C4-2B (cell line): Measurements from ENCODE around the gene ZNF536.

ENCODE experiments used
- ZFX ChIP-seq: fragments of 450-650 bp; IDR thresholded peaks from 2 replicates; pipeline ENCODE4 v1.6.1; 2017
- TF ChIP-seq, protein P1 (sequence below): fragments of 450-650 bp; conservative IDR thresholded peaks from 2 replicates; pipeline ENCODE4 v1.5.1; 2017; ENCODE audit warnings: mild to moderate bottlenecking

DNA sequence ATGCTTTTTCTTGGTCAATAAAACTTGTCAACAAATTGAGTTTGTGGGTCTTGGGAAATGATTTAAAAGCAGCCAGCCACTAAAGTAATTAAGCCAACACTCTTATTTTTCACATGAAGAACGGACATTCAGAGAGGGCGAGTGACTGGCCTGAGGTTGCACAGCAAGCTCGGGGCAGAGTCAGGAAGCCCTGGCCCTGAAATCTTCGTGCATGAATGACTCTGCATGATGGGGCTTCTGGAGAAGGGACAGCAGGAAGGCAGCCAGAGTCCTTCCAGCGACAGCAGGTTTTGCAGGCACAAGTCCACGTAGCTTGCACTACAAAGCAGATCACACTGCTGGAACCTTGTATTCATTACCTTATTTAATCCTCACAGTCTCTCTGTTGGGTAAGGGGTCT lies 232.5 kb downstream of the ZNF536 start:
- TF ChIP-seq, protein P1, sequence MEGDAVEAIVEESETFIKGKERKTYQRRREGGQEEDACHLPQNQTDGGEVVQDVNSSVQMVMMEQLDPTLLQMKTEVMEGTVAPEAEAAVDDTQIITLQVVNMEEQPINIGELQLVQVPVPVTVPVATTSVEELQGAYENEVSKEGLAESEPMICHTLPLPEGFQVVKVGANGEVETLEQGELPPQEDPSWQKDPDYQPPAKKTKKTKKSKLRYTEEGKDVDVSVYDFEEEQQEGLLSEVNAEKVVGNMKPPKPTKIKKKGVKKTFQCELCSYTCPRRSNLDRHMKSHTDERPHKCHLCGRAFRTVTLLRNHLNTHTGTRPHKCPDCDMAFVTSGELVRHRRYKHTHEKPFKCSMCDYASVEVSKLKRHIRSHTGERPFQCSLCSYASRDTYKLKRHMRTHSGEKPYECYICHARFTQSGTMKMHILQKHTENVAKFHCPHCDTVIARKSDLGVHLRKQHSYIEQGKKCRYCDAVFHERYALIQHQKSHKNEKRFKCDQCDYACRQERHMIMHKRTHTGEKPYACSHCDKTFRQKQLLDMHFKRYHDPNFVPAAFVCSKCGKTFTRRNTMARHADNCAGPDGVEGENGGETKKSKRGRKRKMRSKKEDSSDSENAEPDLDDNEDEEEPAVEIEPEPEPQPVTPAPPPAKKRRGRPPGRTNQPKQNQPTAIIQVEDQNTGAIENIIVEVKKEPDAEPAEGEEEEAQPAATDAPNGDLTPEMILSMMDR: no peak
- TF ChIP-seq ZFX: no peak
